ENCODE results near the gene RAD54L2. TPM values are rescaled to one million over a fixed set of nuclear protein-coding genes. Genes with fewer than 3 reads are reported as not detected.

RAD54L2 gene
- total RNA-seq, 2 donors from 2014 or later, result 41.8 to 42.2 TPM

DNA sequence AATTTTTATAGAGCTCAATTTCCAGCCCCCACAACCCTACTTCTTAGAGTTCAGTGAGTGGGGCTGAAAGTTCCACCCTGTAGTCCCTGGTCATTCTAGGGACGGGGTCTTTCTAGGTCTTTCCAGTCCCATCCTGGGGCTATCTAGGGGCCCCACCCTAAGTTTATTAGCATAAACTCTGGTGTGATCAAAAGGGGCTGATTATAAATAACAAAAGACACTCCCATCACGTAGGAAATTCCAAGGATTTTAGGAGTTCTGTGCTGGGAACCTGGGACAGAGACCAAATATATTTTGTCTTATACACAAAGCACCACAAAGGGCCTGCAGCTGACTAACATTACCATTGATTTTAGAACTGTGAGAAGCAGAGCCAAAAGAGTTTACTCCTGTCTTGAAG lies 41.9 kb downstream of the RAD54L2 start:
- no peaks in the 10 kb centered on the region for H3K9me3 ChIP-seq

DNA sequence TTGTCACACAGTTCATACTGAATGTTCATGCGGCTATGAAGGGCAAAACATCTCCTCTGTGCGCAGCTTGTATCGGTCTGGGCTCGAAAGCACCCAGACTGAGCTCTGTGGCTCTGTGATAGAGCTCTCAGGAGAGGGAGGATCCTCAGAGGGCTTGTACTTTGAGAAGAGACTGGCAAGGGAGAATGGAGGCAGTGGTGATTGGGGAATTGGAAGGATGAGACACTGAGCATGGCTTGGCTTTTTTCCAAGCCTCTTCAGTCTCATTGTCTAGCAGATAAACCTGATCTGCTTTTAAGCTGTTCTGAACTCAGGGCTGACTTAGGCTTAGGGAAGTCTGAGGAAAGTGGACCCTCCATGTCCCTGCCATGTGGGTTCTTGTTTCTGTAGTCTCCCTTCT lies 43.0 kb downstream of the RAD54L2 start:
- ATAC-seq (ENCODE audit: insufficient number of reproducible peaks, low FRiP score, low read depth) (no peak), DNase-seq (ENCODE audit: low spot score) (no peak)
- Histone ChIP-seq H3K4me1 (ENCODE audit: control insufficient read depth in 1 of 2, low read depth in 2 of 2) (no peaks in the 10 kb centered on the region), H3K9me3 (no peaks in the 10 kb centered on the region), H3K27ac (no peak overlapping the region), H3K4me3 (no peak overlapping the region), H3K27me3 (replicated peaks; ENCODE audit: insufficient read depth) (no peaks in the 10 kb centered on the region), H3K36me3 (no peaks in the 10 kb centered on the region)
- TF ChIP-seq, protein P1, sequence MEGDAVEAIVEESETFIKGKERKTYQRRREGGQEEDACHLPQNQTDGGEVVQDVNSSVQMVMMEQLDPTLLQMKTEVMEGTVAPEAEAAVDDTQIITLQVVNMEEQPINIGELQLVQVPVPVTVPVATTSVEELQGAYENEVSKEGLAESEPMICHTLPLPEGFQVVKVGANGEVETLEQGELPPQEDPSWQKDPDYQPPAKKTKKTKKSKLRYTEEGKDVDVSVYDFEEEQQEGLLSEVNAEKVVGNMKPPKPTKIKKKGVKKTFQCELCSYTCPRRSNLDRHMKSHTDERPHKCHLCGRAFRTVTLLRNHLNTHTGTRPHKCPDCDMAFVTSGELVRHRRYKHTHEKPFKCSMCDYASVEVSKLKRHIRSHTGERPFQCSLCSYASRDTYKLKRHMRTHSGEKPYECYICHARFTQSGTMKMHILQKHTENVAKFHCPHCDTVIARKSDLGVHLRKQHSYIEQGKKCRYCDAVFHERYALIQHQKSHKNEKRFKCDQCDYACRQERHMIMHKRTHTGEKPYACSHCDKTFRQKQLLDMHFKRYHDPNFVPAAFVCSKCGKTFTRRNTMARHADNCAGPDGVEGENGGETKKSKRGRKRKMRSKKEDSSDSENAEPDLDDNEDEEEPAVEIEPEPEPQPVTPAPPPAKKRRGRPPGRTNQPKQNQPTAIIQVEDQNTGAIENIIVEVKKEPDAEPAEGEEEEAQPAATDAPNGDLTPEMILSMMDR (IDR thresholded peaks at IDR 0.05), result no peak

More for the DNA sequence above, 41.9 kb downstream of the RAD54L2 start:
- no peaks in the 10 kb centered on the region for H3K27me3 ChIP-seq (replicated peaks; ENCODE audit: insufficient read depth)
- no peak overlapping the region for H3K27ac ChIP-seq
- no peak overlapping the region for H3K4me3 ChIP-seq
- TF ChIP-seq, protein P1 (IDR thresholded peaks at IDR 0.05), result no peak
- ATAC-seq (ENCODE audit: insufficient number of reproducible peaks, low FRiP score, low read depth) (no peak), DNase-seq (ENCODE audit: low spot score) (no peak)
- no peaks in the 10 kb centered on the region for H3K4me1 ChIP-seq (ENCODE audit: control insufficient read depth in 1 of 2, low read depth in 2 of 2)
- no peaks in the 10 kb centered on the region for H3K36me3 ChIP-seq

DNA sequence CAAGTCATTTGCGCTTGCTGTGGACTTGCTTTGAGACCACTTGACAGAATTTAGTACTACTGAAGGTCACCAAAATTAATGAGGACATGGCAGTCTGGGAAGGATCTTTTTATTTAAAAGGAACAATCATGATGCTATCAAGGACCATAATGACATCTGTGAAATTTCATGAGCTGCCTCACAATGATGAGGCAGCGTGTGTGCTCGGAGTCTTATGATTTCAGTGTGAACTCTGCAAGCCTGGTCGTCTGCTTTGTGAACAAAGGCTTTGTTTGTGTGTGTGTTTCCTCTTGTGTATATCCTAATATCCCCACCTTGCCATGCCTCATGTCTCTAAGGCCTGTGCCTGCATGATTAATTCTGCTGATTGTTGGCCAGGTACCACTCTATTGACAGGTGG lies 46.7 kb downstream of the RAD54L2 start:
- Histone ChIP-seq H3K36me3 (peaks cover 4% of the 10 kb centered on the region), H3K9me3 (no peaks in the 10 kb centered on the region), H3K4me1 (ENCODE audit: control insufficient read depth in 1 of 2, low read depth in 2 of 2) (no peaks in the 10 kb centered on the region), H3K27me3 (replicated peaks; ENCODE audit: insufficient read depth) (no peaks in the 10 kb centered on the region), H3K4me3 (no peak overlapping the region), H3K27ac (no peak overlapping the region)
- TF ChIP-seq, protein P1 (IDR thresholded peaks at IDR 0.05), result no peak
- no peak for DNase-seq (ENCODE audit: low spot score)
- ATAC-seq (ENCODE audit: insufficient number of reproducible peaks, low FRiP score, low read depth), result no peak

DNA sequence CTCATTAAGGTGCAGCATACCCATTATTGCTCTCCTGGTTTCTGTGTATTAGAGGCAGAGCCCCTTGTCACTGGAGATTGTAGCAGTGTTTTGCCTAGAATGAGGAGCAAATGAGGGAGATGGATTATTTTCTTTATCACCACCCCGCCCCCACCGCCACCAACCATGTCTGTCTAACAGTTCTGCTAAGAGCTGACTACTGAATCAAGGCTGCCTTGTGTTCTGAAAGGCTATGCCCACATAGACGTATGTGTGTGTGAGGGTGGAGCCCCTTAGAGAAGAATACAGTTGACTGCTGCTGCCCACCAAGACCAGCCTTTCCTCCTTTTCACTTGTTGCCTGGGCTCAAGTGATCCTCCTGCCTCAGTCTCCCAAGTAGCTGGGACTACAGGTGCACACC lies 47.4 kb downstream of the RAD54L2 start:
- no peaks in the 10 kb centered on the region for H3K9me3 ChIP-seq
- DNase-seq (ENCODE audit: low spot score), result no peak
- no peaks in the 10 kb centered on the region for H3K4me1 ChIP-seq (ENCODE audit: control insufficient read depth in 1 of 2, low read depth in 2 of 2)
- H3K27me3 ChIP-seq (replicated peaks; ENCODE audit: insufficient read depth), result no peaks in the 10 kb centered on the region
- ATAC-seq (ENCODE audit: insufficient number of reproducible peaks, low FRiP score, low read depth), result no peak
- H3K36me3 ChIP-seq, result peaks cover 6% of the 10 kb centered on the region
- TF ChIP-seq, protein P1 (IDR thresholded peaks at IDR 0.05), result no peak
- H3K27ac ChIP-seq, result no peak overlapping the region
- H3K4me3 ChIP-seq, result no peak overlapping the region

Other genes with a start within 250 kb of the RAD54L2 start
- 10 to 100 TPM; 42.6 to 48.5 TPM for gene MANF, start 153.4 kb upstream of the RAD54L2 start, total RNA-seq
- gene RBM15B, start 147.4 kb upstream of the RAD54L2 start, total RNA-seq, result 10 to 100 TPM; 28.3 to 38.0 TPM
- 10 to 100 TPM; 12.6 to 28.8 TPM for gene DCAF1, start 38.7 kb upstream of the RAD54L2 start, total RNA-seq
- gene TEX264, start 132.5 kb downstream of the RAD54L2 start, total RNA-seq, result 10 to 100 TPM; 27.3 to 50.9 TPM
- gene GRM2, start 168.3 kb downstream of the RAD54L2 start, total RNA-seq, result under 1 TPM; 0.49 to 0.54 TPM
- not detected for gene IQCF6, start 240.5 kb downstream of the RAD54L2 start, total RNA-seq

All from thoracic aorta (tissue), 2 donors.